GM12878 (cell line): ENCODE results near the gene OR5L2. TPM values are rescaled to one million over a fixed set of nuclear protein-coding genes. Genes with fewer than 3 reads are reported as not detected.

Experiments
- ATAC-seq: fragments of 200-7000 bp; cut with Tn5 transposase; 3 replicates; pipeline ENCODE4 v1.9.1; 2020; ENCODE audit warnings: mild to moderate bottlenecking, moderate library complexity
- BruUV-seq: library from RNA; stranded (reverse); fragments of 400-500 nt; replicated peaks from 2 replicates; lab custom pipeline; 2021; lab: Mats Ljungman, UMichigan
- CTCF ChIA-PET: fragments of 300-600 bp; sonication (Branson Sonifier 250); formaldehyde crosslinking; extraction: SDS; loops from one replicate; lab custom pipeline; 2021; ENCODE audit warnings: inconsistent platforms; lab: Yijun Ruan, JAX
- POLR2A ChIA-PET: fragments of 350-600 bp; formaldehyde crosslinking; extraction: SDS; loops from one replicate; lab custom pipeline; 2021; ENCODE audit warnings: inconsistent platforms; lab: Charles Lee
- RAD21 ChIA-PET: fragments of 300-600 bp; sonication (Branson Sonifier 250); formaldehyde crosslinking; loops from one replicate; lab custom pipeline; 2023; ENCODE audit warnings: antibody characterized with exemption; ENCODE audit not compliant: unreplicated experiment; lab: Charles Lee
- SMC1A ChIA-PET: fragments of 300-600 bp; sonication (Branson Sonifier 250); formaldehyde crosslinking; loops from one replicate; lab custom pipeline; 2023; ENCODE audit not compliant: unreplicated experiment, uncharacterized antibody; lab: Charles Lee
- DNase-seq: peaks from one replicate; pipeline ENCODE4 v3.0.0-alpha.2; 2011; ENCODE audit warnings: low read depth, low spot score
- FAIRE-seq: peaks from 3 replicates; lab custom pipeline; 2011; peaks lifted over from hg19 to GRCh38; lab: Jason Lieb, UNC
- H2AFZ ChIP-seq: 2 replicates; pipeline ENCODE4 v1.6.0; 2011; ENCODE audit warnings: low read depth, low read length, control low read depth; ENCODE audit not compliant: control insufficient read depth
- H3K27ac ChIP-seq: 2 replicates; pipeline ENCODE4 v1.5.1; 2011; ENCODE audit warnings: control low read depth; ENCODE audit not compliant: control insufficient read depth, insufficient read depth
- H3K27me3 ChIP-seq, 2 experiments: replicated peaks in 1 of 2; 2 replicates each; pipeline versions ENCODE4 v1.6.0 to v1.6.1; 2011; ENCODE audit warnings: low read length in 1 of 2; ENCODE audit not compliant: control insufficient read depth in 2 of 2, insufficient read depth in 2 of 2
- H3K36me3 ChIP-seq, 2 experiments: 2 replicates each; pipeline ENCODE4 v1.5.1; 2011; ENCODE audit warnings: low read length in 1 of 2; ENCODE audit not compliant: control insufficient read depth in 2 of 2, insufficient read depth in 2 of 2
- H3K4me1 ChIP-seq: 2 replicates; pipeline ENCODE4 v1.6.1; 2011; ENCODE audit warnings: mild to moderate bottlenecking, low read length, moderate library complexity, mixed read lengths; ENCODE audit not compliant: control insufficient read depth, insufficient read depth
- H3K4me2 ChIP-seq: 2 replicates; pipeline ENCODE4 v1.6.0; 2011; ENCODE audit warnings: control low read depth; ENCODE audit not compliant: control insufficient read depth, insufficient read depth
- H3K4me3 ChIP-seq: fragments of 200-600 bp; sonication (generic); 2 replicates; pipeline ENCODE4 v1.5.1; 2016
- H3K79me2 ChIP-seq: 2 replicates; pipeline ENCODE4 v1.6.0; 2011; ENCODE audit warnings: low read length; ENCODE audit not compliant: control insufficient read depth, insufficient read depth
- H3K9ac ChIP-seq: 2 replicates; pipeline ENCODE4 v1.8.0; 2011; ENCODE audit warnings: low read length, control low read depth, mixed read lengths; ENCODE audit not compliant: control insufficient read depth, insufficient read depth
- H3K9me3 ChIP-seq: replicated peaks from 3 replicates; pipeline ENCODE4 v1.5.1; 2011; ENCODE audit warnings: mild to moderate bottlenecking, low read length; ENCODE audit not compliant: control insufficient read depth, insufficient read depth
- H4K20me1 ChIP-seq: 2 replicates; pipeline ENCODE4 v1.6.0; 2011; ENCODE audit not compliant: control insufficient read depth, insufficient read depth
- EED ChIP-seq: sonication (generic); IDR thresholded peaks from 2 replicates; pipeline ENCODE4 v1.6.1; 2016; ENCODE audit warnings: antibody characterized with exemption, low read depth
- FOXK2 ChIP-seq: fragments of 450-650 bp; IDR thresholded peaks from 2 replicates; pipeline ENCODE4 v1.6.1; 2017; ENCODE audit warnings: mild to moderate bottlenecking, moderate library complexity
- IRF4 ChIP-seq: IDR thresholded peaks from 2 replicates; pipeline ENCODE4 v1.6.1; 2011; ENCODE audit warnings: low read depth, low read length
- KLF5 ChIP-seq: fragments of 450-650 bp; IDR thresholded peaks from 2 replicates; pipeline ENCODE4 v1.6.1; 2014; ENCODE audit warnings: mild to moderate bottlenecking; ENCODE audit not compliant: partially characterized antibody
- MTA2 ChIP-seq: fragments of 450-650 bp; IDR thresholded peaks from 2 replicates; pipeline ENCODE4 v1.6.1; 2016; ENCODE audit warnings: low read depth, mild to moderate bottlenecking, moderate library complexity
- NR2C2 ChIP-seq: IDR thresholded peaks from 2 replicates; pipeline ENCODE4 v1.6.1; 2011; ENCODE audit warnings: borderline replicate concordance, low read depth; ENCODE audit not compliant: control insufficient read depth, insufficient read length
- POLR2A ChIP-seq: IDR thresholded peaks from 2 replicates; pipeline ENCODE4 v1.6.1; 2011; ENCODE audit warnings: low read depth, mild to moderate bottlenecking, low read length
- SMAD1 ChIP-seq: fragments of 450-650 bp; IDR thresholded peaks from 2 replicates; pipeline ENCODE4 v1.6.1; 2018; ENCODE audit warnings: mild to moderate bottlenecking, low read depth; ENCODE audit not compliant: partially characterized antibody
- SREBF2 ChIP-seq: IDR thresholded peaks from 2 replicates; pipeline ENCODE4 v1.6.1; 2012; ENCODE audit warnings: mild to moderate bottlenecking, low read length
- ZBED1 ChIP-seq: IDR thresholded peaks from 2 replicates; pipeline ENCODE4 v1.6.1; 2016; ENCODE audit warnings: borderline replicate concordance
- WGBS: methylation state at CpG from one replicate; pipeline ENCODE4 v1.1.6; 2016; ENCODE audit warnings: low lambda C conversion rate; ENCODE audit not compliant: insufficient replicate concordance, insufficient coverage; ENCODE audit errors: missing lambda C conversion rate; 5-methylcytosine and 5-hydroxymethylcytosine counted together
- in situ Hi-C: fragments of 300-500 bp; cut with MboI; formaldehyde crosslinking; loops from 9 replicates; pipeline ENCODE4 v1.14.3; 2018; ENCODE audit warnings: mixed read lengths
- intact Hi-C: fragments of 100-400 bp; cut with micrococcal nuclease; formaldehyde crosslinking; loops from one replicate; pipeline ENCODE4 v1.14.2; 2022; ENCODE audit not compliant: unreplicated experiment
- polyA plus RNA-seq, 11 experiments: library from polyadenylated mRNA; depleted of rRNA in 4 of 11; unstranded in 6 of 11; stranded (reverse) in 5 of 11; fragments of >200 nt; fragmentation: Nextera tagmentation in 4 of 11; fragmentation: Illumina TruSeq in 1 of 11; extraction: Ambion mirVana in 4 of 11; extraction: Trizol in 1 of 11; gene quantifications; 1 replicate in 1 of 11; 2 replicates in 10 of 11; pipeline versions ENCODE4 v1.2.1 to v1.2.3, GENCODE V29; 2011 to 2016; ENCODE audit warnings: inconsistent platforms in 2 of 11, missing spikeins in 2 of 11, low read depth in 1 of 11
- total RNA-seq, 4 experiments: library from RNA; depleted of rRNA in 3 of 4; stranded (reverse); fragments of >200 nt in 3 of 4; fragmentation: Illumina TruSeq in 1 of 4; extraction: Trizol in 1 of 4; gene quantifications; 2 replicates each; pipeline versions ENCODE4 v1.2.1 to v1.2.3, GENCODE V29; 2013 to 2021
- TF ChIP-seq, protein P1 (sequence below): fragments of 450-650 bp; formaldehyde crosslinking; IDR thresholded peaks from 2 replicates; pipeline ENCODE4 v1.5.0; 2022; ENCODE audit warnings: mild to moderate bottlenecking, missing genetic modification characterization

Gene OR5L2
- total and polyA plus RNA-seq, 10 of the 15 experiments (the other 5 are each of a cell fraction or from before 2014, with no cell fraction given) = not detected

DNA sequence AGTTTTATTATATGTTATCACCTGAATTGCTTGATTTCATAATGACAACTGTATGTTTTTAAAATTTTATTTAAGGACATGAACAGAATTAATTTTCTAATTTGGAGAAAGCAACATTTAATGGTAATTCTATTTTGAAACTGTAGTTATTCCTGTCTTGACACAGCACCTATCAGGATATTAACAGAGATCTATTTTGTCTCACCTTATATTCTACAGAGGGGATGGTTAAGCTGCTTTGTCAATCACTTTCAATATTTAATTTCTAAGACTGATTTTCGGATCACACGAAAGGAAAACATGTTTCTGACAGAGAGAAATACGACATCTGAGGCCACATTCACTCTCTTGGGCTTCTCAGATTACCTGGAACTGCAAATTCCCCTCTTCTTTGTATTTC, 11.4 kb downstream of the OR5L2 start, which contains the start of gene OR5D16:
OR5D16 (plus strand) TSS at position 301 of the 400 bp plus-strand sequence; CDS start at position 301, 0 bp downstream.
- intact Hi-C loops (no loop called here), in situ Hi-C loops (no loop called here)
- H3K9ac ChIP-seq = no peak within 1 kb of the TSS
- WGBS = 2% methylated on average over 3 of the region's 3 CpGs
- POLR2A ChIA-PET = no interaction called here
- SMC1A ChIA-PET = no interaction called here
- H3K79me2 ChIP-seq = no peaks in the 10 kb centered on the region
- ATAC-seq (no peak), DNase-seq (no peak), FAIRE-seq (no peak)
- RAD21 ChIA-PET = no interaction called here
- CTCF ChIA-PET = no interaction called here
- no peaks in the 10 kb centered on the region for H3K36me3 ChIP-seq
- no peak within 1 kb of the TSS for H3K27ac ChIP-seq
- no peak within 1 kb of the TSS for H3K4me2 ChIP-seq
- H2AFZ ChIP-seq = no peak within 1 kb of the TSS
- no peaks in the 10 kb centered on the region for H3K4me1 ChIP-seq
- TF ChIP-seq SMAD1 (no peak), SREBF2 (no peak), EED (no peak), POLR2A (no peak), ZBED1 (no peak), FOXK2 (no peak), IRF4 (no peak), NR2C2 (no peak), MTA2 (no peak), KLF5 (no peak)
- TF ChIP-seq, protein P1, sequence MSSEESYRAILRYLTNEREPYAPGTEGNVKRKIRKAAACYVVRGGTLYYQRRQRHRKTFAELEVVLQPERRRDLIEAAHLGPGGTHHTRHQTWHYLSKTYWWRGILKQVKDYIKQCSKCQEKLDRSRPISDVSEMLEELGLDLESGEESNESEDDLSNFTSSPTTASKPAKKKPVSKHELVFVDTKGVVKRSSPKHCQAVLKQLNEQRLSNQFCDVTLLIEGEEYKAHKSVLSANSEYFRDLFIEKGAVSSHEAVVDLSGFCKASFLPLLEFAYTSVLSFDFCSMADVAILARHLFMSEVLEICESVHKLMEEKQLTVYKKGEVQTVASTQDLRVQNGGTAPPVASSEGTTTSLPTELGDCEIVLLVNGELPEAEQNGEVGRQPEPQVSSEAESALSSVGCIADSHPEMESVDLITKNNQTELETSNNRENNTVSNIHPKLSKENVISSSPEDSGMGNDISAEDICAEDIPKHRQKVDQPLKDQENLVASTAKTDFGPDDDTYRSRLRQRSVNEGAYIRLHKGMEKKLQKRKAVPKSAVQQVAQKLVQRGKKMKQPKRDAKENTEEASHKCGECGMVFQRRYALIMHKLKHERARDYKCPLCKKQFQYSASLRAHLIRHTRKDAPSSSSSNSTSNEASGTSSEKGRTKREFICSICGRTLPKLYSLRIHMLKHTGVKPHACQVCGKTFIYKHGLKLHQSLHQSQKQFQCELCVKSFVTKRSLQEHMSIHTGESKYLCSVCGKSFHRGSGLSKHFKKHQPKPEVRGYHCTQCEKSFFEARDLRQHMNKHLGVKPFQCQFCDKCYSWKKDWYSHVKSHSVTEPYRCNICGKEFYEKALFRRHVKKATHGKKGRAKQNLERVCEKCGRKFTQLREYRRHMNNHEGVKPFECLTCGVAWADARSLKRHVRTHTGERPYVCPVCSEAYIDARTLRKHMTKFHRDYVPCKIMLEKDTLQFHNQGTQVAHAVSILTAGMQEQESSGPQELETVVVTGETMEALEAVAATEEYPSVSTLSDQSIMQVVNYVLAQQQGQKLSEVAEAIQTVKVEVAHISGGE = no peak
- H3K4me3 ChIP-seq = no peak within 1 kb of the TSS
- BruUV-seq = no TSS peak
- H4K20me1 ChIP-seq = no peaks in the 10 kb centered on the region
- no peaks in the 10 kb centered on the region for H3K9me3 ChIP-seq
- H3K27me3 ChIP-seq = no peaks in the 10 kb centered on the region
